Calu3 (cell line): ENCODE measurements around the gene PFKFB3. TPM values are rescaled to one million over a fixed set of nuclear protein-coding genes. Genes with fewer than 3 reads are reported as not detected.
A peak's percentile ranks its signal among the peaks of the same experiment; 100 is the strongest.

ENCODE experiments used
- BruUV-seq: library from RNA; stranded (reverse); fragments of 400-500 nt; replicated peaks from 2 replicates; lab custom pipeline; 2021; lab: Mats Ljungman, UMichigan
- CTCF ChIA-PET: fragments of 300-600 bp; sonication (Branson Sonifier 250); formaldehyde crosslinking; loops from one replicate; lab custom pipeline; 2022; ENCODE audit warnings: antibody characterized with exemption; lab: Charles Lee
- DNase-seq: peaks from one replicate; pipeline ENCODE4 v3.0.0; 2022
- H3K27ac Mint-ChIP-seq: one replicate; pipeline ENCODE4 v1.8.0; 2022; ENCODE audit warnings: mixed read lengths; ENCODE audit not compliant: unreplicated experiment
- H3K27me3 Mint-ChIP-seq: one replicate; pipeline ENCODE4 v1.8.0; 2022; ENCODE audit warnings: mixed read lengths; ENCODE audit not compliant: unreplicated experiment
- H3K36me3 Mint-ChIP-seq: one replicate; pipeline ENCODE4 v1.8.0; 2022; ENCODE audit warnings: mild to moderate bottlenecking, moderate library complexity, mixed read lengths; ENCODE audit not compliant: insufficient read depth, unreplicated experiment
- H3K4me1 Mint-ChIP-seq: one replicate; pipeline ENCODE4 v1.8.0; 2022; ENCODE audit warnings: mild to moderate bottlenecking, low read depth, mixed read lengths; ENCODE audit not compliant: unreplicated experiment
- H3K4me3 Mint-ChIP-seq: one replicate; pipeline ENCODE4 v1.8.0; 2022; ENCODE audit warnings: mild to moderate bottlenecking, low read depth, moderate library complexity, mixed read lengths; ENCODE audit not compliant: unreplicated experiment
- H3K9me3 Mint-ChIP-seq: one replicate; pipeline ENCODE4 v1.8.0; 2022; ENCODE audit warnings: low read depth, mixed read lengths; ENCODE audit not compliant: unreplicated experiment
- intact Hi-C: fragments of 100-400 bp; cut with micrococcal nuclease; formaldehyde crosslinking; loops from one replicate; pipeline ENCODE4 v1.10.0; 2022; ENCODE audit not compliant: unreplicated experiment
- total RNA-seq: library from RNA; stranded (reverse); gene quantifications from 2 replicates; pipeline ENCODE4 v1.2.3, GENCODE V29; 2022
- TF ChIP-seq, protein P1 (sequence below): fragments of 200-600 bp; IDR thresholded peaks from one replicate; pipeline ENCODE4 v1.8.0; 2022; ENCODE audit warnings: antibody characterized with exemption; ENCODE audit not compliant: unreplicated experiment

PFKFB3 gene
- total RNA-seq, 1 experiment from 2014 or later, result 293 TPM

DNA sequence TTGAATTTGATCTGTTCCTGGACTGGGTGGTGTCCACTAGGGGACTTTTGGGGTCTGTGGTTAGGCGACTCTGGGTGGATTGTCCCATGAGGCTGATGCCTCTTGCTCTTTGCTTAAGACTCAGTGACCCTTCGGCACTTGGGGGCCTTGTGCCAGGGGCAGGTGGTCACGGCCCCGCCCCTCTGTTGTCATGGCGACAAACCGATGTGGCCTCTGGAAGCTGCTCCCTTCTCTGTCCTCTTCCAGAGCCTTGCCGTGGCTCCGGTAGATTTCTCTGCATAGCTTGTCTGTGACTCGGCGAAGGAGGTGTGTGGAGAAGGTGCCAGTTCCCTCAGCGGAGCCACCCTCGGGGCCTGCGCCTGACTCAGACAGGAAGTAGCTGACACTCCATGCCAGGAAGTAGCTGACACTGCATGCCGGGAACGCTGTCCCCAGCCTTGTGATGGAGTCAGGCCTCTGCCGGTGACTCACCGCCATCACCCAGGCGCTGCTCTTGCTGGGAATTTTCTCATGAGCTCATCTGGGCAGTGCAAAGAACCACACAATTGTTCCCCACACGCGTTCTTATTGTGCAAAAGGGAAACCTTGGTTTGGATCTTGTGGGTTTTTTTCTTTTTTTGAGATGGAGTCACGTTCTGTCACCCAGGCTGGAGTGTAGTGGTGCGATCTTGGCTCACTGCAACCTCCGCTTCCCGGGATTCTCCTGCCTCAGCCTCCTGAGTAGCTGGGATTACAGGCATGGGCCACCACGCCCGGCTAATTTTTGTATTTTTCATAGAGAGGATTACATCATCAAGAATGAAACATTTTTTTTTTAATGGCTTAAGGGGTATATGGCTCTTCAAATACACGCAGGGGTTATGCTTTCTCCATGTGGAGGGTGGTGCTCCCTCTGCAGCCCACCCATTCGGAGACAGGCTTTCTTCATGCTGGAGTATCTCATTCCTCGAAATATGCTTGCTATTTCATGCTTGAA, 72.6 kb downstream of the PFKFB3 start:
- Mint-ChIP-seq H3K4me3 (peak overlapping the region; percentile 65), H3K27ac (peak overlapping the region; percentile 99), H3K9me3 (no peaks in the 10 kb centered on the region), H3K36me3 (peaks cover 33% of the 10 kb centered on the region), H3K4me1 (peaks cover 58% of the 10 kb centered on the region), H3K27me3 (no peaks in the 10 kb centered on the region)
- CTCF ChIA-PET, result interaction anchor here (0.6 to 2.3 kb wide), 7 partner anchors 15 to 126 kb away, joined by 3 to 27 read pairs (median 3); partner anchors contain the start of gene PFKFB3
- intact Hi-C loops, result loop anchor here (5.0 kb wide), 1 partner anchor 73 kb away; the partner anchor contains the start of gene PFKFB3
- TF ChIP-seq, protein P1, sequence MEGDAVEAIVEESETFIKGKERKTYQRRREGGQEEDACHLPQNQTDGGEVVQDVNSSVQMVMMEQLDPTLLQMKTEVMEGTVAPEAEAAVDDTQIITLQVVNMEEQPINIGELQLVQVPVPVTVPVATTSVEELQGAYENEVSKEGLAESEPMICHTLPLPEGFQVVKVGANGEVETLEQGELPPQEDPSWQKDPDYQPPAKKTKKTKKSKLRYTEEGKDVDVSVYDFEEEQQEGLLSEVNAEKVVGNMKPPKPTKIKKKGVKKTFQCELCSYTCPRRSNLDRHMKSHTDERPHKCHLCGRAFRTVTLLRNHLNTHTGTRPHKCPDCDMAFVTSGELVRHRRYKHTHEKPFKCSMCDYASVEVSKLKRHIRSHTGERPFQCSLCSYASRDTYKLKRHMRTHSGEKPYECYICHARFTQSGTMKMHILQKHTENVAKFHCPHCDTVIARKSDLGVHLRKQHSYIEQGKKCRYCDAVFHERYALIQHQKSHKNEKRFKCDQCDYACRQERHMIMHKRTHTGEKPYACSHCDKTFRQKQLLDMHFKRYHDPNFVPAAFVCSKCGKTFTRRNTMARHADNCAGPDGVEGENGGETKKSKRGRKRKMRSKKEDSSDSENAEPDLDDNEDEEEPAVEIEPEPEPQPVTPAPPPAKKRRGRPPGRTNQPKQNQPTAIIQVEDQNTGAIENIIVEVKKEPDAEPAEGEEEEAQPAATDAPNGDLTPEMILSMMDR, result no peak
- DNase-seq, result peak; percentile 95
- BruUV-seq, result no TSS peak

DNA sequence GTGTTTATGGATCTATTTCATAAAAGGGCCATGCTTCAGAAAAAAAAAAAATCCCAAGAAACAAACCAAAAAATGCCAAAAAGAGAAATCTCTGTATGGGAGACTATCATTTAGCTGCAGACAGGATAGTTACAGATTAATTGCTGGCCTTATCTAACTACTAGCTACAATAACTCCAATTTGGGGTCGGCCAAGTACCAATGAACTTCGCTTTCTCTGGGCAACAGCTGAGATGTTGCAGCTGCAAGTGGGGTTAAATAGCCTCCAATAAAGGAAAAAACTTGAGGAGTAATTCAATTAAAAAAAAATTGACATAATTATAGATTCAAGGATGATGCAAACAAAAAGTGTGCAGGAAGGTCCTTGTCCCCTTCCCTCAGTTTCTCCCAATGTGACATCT, 73.6 kb downstream of the PFKFB3 start:
- H3K27ac Mint-ChIP-seq, result peak overlapping the region; percentile 99
- no peaks in the 10 kb centered on the region for H3K27me3 Mint-ChIP-seq
- no peak for DNase-seq
- no peak overlapping the region for H3K4me3 Mint-ChIP-seq
- H3K4me1 Mint-ChIP-seq, result peaks cover 54% of the 10 kb centered on the region
- no peaks in the 10 kb centered on the region for H3K9me3 Mint-ChIP-seq
- intact Hi-C loops, result loop anchor here (5.0 kb wide), 1 partner anchor 74 kb away; the partner anchor contains the start of gene PFKFB3
- BruUV-seq, result no TSS peak
- peaks cover 34% of the 10 kb centered on the region for H3K36me3 Mint-ChIP-seq
- CTCF ChIA-PET, result no interaction called here
- TF ChIP-seq, protein P1, result no peak

DNA sequence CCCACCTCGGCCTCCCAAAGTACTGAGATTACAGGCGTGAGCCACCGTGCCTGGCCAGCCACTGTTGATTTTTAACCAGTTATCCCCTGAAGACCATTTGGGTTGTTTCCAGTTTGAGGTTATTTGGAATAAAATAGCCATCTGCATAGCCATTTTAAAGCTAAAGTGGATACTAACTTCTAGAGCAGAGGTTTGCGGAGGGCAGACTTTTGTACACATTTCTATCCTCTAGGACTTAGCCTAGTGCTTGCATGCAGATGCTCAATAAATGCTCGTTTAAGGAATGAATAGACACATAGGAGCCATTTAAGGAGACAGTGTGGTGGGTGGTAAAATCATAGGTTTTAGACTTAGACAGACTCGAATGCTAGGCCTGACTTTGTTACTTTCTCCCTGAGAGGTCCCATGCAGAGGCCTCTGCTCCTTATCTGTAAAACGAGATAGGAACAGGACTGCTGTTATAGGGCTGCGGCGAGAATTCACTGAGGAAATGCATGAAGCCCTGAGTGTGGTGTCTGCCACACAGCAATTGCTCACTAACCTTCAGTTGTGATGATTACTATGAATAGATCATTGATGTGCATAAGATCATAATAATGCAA, 75.9 kb downstream of the PFKFB3 start:
- intact Hi-C loops, result loop anchor here (1.0 to 5.0 kb wide), 4 partner anchors 21 to 76 kb away; partner anchors contain the start of gene PFKFB3
- peak overlapping the region; percentile 98 for H3K27ac Mint-ChIP-seq
- no TSS peak for BruUV-seq
- H3K36me3 Mint-ChIP-seq, result peaks cover 34% of the 10 kb centered on the region
- TF ChIP-seq, protein P1, result no peak
- CTCF ChIA-PET, result interaction anchor here (0.7 to 2.0 kb wide), 4 partner anchors 12 to 123 kb away, joined by 3 to 14 read pairs (median 7); partner anchors contain the start of gene PFKFB3
- no peaks in the 10 kb centered on the region for H3K9me3 Mint-ChIP-seq
- peaks cover 49% of the 10 kb centered on the region for H3K4me1 Mint-ChIP-seq
- no peak overlapping the region for H3K4me3 Mint-ChIP-seq
- no peaks in the 10 kb centered on the region for H3K27me3 Mint-ChIP-seq
- DNase-seq, result no peak
